GM12878 (cell line): ENCODE data around the gene MYLK3. TPM values are rescaled to one million over a fixed set of nuclear protein-coding genes. Genes with fewer than 3 reads are reported as not detected.

Source experiments
- ATAC-seq: fragments of 200-7000 bp; cut with Tn5 transposase; 3 replicates; pipeline ENCODE4 v1.9.1; 2020; ENCODE audit warnings: mild to moderate bottlenecking, moderate library complexity
- BruUV-seq: library from RNA; stranded (reverse); fragments of 400-500 nt; replicated peaks from 2 replicates; lab custom pipeline; 2021; lab: Mats Ljungman, UMichigan
- CTCF ChIA-PET: fragments of 300-600 bp; sonication (Branson Sonifier 250); formaldehyde crosslinking; extraction: SDS; loops from one replicate; lab custom pipeline; 2021; ENCODE audit warnings: inconsistent platforms; lab: Yijun Ruan, JAX
- POLR2A ChIA-PET: fragments of 350-600 bp; formaldehyde crosslinking; extraction: SDS; loops from one replicate; lab custom pipeline; 2021; ENCODE audit warnings: inconsistent platforms; lab: Charles Lee
- RAD21 ChIA-PET: fragments of 300-600 bp; sonication (Branson Sonifier 250); formaldehyde crosslinking; loops from one replicate; lab custom pipeline; 2023; ENCODE audit warnings: antibody characterized with exemption; ENCODE audit not compliant: unreplicated experiment; lab: Charles Lee
- SMC1A ChIA-PET: fragments of 300-600 bp; sonication (Branson Sonifier 250); formaldehyde crosslinking; loops from one replicate; lab custom pipeline; 2023; ENCODE audit not compliant: unreplicated experiment, uncharacterized antibody; lab: Charles Lee
- DNase-seq: peaks from one replicate; pipeline ENCODE4 v3.0.0-alpha.2; 2011; ENCODE audit warnings: low read depth, low spot score
- FAIRE-seq: peaks from 3 replicates; lab custom pipeline; 2011; peaks lifted over from hg19 to GRCh38; lab: Jason Lieb, UNC
- H2AFZ ChIP-seq: 2 replicates; pipeline ENCODE4 v1.6.0; 2011; ENCODE audit warnings: low read depth, low read length, control low read depth; ENCODE audit not compliant: control insufficient read depth
- H3K27ac ChIP-seq: 2 replicates; pipeline ENCODE4 v1.5.1; 2011; ENCODE audit warnings: control low read depth; ENCODE audit not compliant: control insufficient read depth, insufficient read depth
- H3K27me3 ChIP-seq, 2 experiments: replicated peaks in 1 of 2; 2 replicates each; pipeline versions ENCODE4 v1.6.0 to v1.6.1; 2011; ENCODE audit warnings: low read length in 1 of 2; ENCODE audit not compliant: control insufficient read depth in 2 of 2, insufficient read depth in 2 of 2
- H3K36me3 ChIP-seq, 2 experiments: 2 replicates each; pipeline ENCODE4 v1.5.1; 2011; ENCODE audit warnings: low read length in 1 of 2; ENCODE audit not compliant: control insufficient read depth in 2 of 2, insufficient read depth in 2 of 2
- H3K4me1 ChIP-seq: 2 replicates; pipeline ENCODE4 v1.6.1; 2011; ENCODE audit warnings: mild to moderate bottlenecking, low read length, moderate library complexity, mixed read lengths; ENCODE audit not compliant: control insufficient read depth, insufficient read depth
- H3K4me2 ChIP-seq: 2 replicates; pipeline ENCODE4 v1.6.0; 2011; ENCODE audit warnings: control low read depth; ENCODE audit not compliant: control insufficient read depth, insufficient read depth
- H3K4me3 ChIP-seq: fragments of 200-600 bp; sonication (generic); 2 replicates; pipeline ENCODE4 v1.5.1; 2016
- H3K79me2 ChIP-seq: 2 replicates; pipeline ENCODE4 v1.6.0; 2011; ENCODE audit warnings: low read length; ENCODE audit not compliant: control insufficient read depth, insufficient read depth
- H3K9ac ChIP-seq: 2 replicates; pipeline ENCODE4 v1.8.0; 2011; ENCODE audit warnings: low read length, control low read depth, mixed read lengths; ENCODE audit not compliant: control insufficient read depth, insufficient read depth
- H3K9me3 ChIP-seq: replicated peaks from 3 replicates; pipeline ENCODE4 v1.5.1; 2011; ENCODE audit warnings: mild to moderate bottlenecking, low read length; ENCODE audit not compliant: control insufficient read depth, insufficient read depth
- H4K20me1 ChIP-seq: 2 replicates; pipeline ENCODE4 v1.6.0; 2011; ENCODE audit not compliant: control insufficient read depth, insufficient read depth
- ASH2L ChIP-seq: fragments of 300-600, 200-600 bp; sonication (generic); IDR thresholded peaks from 2 replicates; pipeline ENCODE4 v1.6.1; 2017; ENCODE audit warnings: low read depth, mild to moderate bottlenecking, borderline replicate concordance
- BMI1 ChIP-seq: fragments of 450-650 bp; IDR thresholded peaks from 2 replicates; pipeline ENCODE4 v1.6.1; 2016; ENCODE audit warnings: mild to moderate bottlenecking, moderate library complexity, borderline replicate concordance
- CBX5 ChIP-seq: sonication (generic); IDR thresholded peaks from 2 replicates; pipeline ENCODE4 v1.6.1; 2016; ENCODE audit warnings: low read depth, moderate library complexity, mild to moderate bottlenecking, inconsistent platforms
- CREM ChIP-seq: IDR thresholded peaks from 2 replicates; pipeline ENCODE4 v1.6.1; 2014; ENCODE audit warnings: antibody characterized with exemption, low read depth
- NR2C2 ChIP-seq: IDR thresholded peaks from 2 replicates; pipeline ENCODE4 v1.6.1; 2011; ENCODE audit warnings: borderline replicate concordance, low read depth; ENCODE audit not compliant: control insufficient read depth, insufficient read length
- PAX8 ChIP-seq: fragments of 450-650 bp; IDR thresholded peaks from 2 replicates; pipeline ENCODE4 v1.6.1; 2017; ENCODE audit warnings: mild to moderate bottlenecking, moderate library complexity
- RCOR1 ChIP-seq: conservative IDR thresholded peaks from 2 replicates; pipeline ENCODE4 v1.6.1; 2012; ENCODE audit warnings: low read depth, low read length, improper control_type of control experiment
- SP1 ChIP-seq: IDR thresholded peaks from one replicate; pipeline ENCODE4 v1.6.1; 2011; ENCODE audit warnings: low read depth, low read length
- SUPT20H ChIP-seq: IDR thresholded peaks from 2 replicates; pipeline ENCODE4 v1.6.1; 2011; ENCODE audit warnings: low read depth, mild to moderate bottlenecking, low read length, moderate library complexity, borderline replicate concordance; ENCODE audit not compliant: control insufficient read depth
- SUZ12 ChIP-seq: fragments of 200-600 bp; sonication (generic); IDR thresholded peaks from one replicate; pipeline ENCODE4 v1.6.1; 2018; ENCODE audit warnings: antibody characterized with exemption, mild to moderate bottlenecking; ENCODE audit not compliant: unreplicated experiment
- WRNIP1 ChIP-seq: IDR thresholded peaks from 2 replicates; pipeline ENCODE4 v1.6.1; 2011; ENCODE audit warnings: low read depth, low read length, improper control_type of control experiment, borderline replicate concordance
- WGBS: methylation state at CpG from one replicate; pipeline ENCODE4 v1.1.6; 2016; ENCODE audit warnings: low lambda C conversion rate; ENCODE audit not compliant: insufficient replicate concordance, insufficient coverage; ENCODE audit errors: missing lambda C conversion rate; 5-methylcytosine and 5-hydroxymethylcytosine counted together
- in situ Hi-C: fragments of 300-500 bp; cut with MboI; formaldehyde crosslinking; loops from 9 replicates; pipeline ENCODE4 v1.14.3; 2018; ENCODE audit warnings: mixed read lengths
- intact Hi-C: fragments of 100-400 bp; cut with micrococcal nuclease; formaldehyde crosslinking; loops from one replicate; pipeline ENCODE4 v1.14.2; 2022; ENCODE audit not compliant: unreplicated experiment
- polyA plus RNA-seq, 11 experiments: library from polyadenylated mRNA; depleted of rRNA in 4 of 11; unstranded in 6 of 11; stranded (reverse) in 5 of 11; fragments of >200 nt; fragmentation: Nextera tagmentation in 4 of 11; fragmentation: Illumina TruSeq in 1 of 11; extraction: Ambion mirVana in 4 of 11; extraction: Trizol in 1 of 11; gene quantifications; 1 replicate in 1 of 11; 2 replicates in 10 of 11; pipeline versions ENCODE4 v1.2.1 to v1.2.3, GENCODE V29; 2011 to 2016; ENCODE audit warnings: inconsistent platforms in 2 of 11, missing spikeins in 2 of 11, low read depth in 1 of 11
- total RNA-seq, 4 experiments: library from RNA; depleted of rRNA in 3 of 4; stranded (reverse); fragments of >200 nt in 3 of 4; fragmentation: Illumina TruSeq in 1 of 4; extraction: Trizol in 1 of 4; gene quantifications; 2 replicates each; pipeline versions ENCODE4 v1.2.1 to v1.2.3, GENCODE V29; 2013 to 2021
- TF ChIP-seq, protein P1 (sequence below): fragments of 450-650 bp; formaldehyde crosslinking; IDR thresholded peaks from 2 replicates; pipeline ENCODE4 v1.4.0; 2022; ENCODE audit warnings: mild to moderate bottlenecking, moderate library complexity
- TF ChIP-seq, protein P2 (sequence below): fragments of 450-650 bp; IDR thresholded peaks from 2 replicates; pipeline ENCODE4 v1.6.1; 2017; ENCODE audit warnings: mild to moderate bottlenecking
- TF ChIP-seq, protein P3 (sequence below): fragments of 450-650 bp; IDR thresholded peaks from 2 replicates; pipeline ENCODE4 v1.6.1; 2016; ENCODE audit warnings: mild to moderate bottlenecking, moderate library complexity, borderline replicate concordance

Gene MYLK3
- total and polyA plus RNA-seq, 10 of the 15 experiments (the other 5 are each of a cell fraction or from before 2014, with no cell fraction given) = 0.02 to 0.46 (median 0.17) TPM

DNA sequence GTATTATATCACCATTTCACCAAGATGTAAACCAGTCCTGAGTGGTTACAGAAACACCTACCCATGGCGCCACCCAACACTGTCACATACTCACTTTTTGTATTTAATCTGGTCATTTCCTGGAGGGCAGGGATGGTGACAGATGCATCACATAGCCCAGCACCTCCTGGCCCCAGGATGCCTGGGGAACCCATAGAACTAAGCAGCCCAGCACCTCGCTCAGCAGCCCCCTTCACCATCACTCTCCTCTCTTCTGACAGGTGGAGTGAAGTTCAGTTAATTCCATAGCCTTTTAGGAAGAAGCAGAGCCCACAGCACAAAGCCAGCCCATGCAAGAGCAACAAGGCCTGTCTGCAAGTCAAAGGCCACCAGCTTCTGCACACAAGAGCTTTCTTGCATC lies 27.5 kb downstream of the MYLK3 start:
- ChIA-PET POLR2A (no interaction called here), SMC1A (no interaction called here), CTCF (no interaction called here), RAD21 (no interaction called here)
- FAIRE-seq (no peak), DNase-seq (no peak), ATAC-seq (no peak)
- intact Hi-C loops (no loop called here), in situ Hi-C loops (no loop called here)
- BruUV-seq = no TSS peak
- H3K4me2 ChIP-seq = no peak overlapping the region
- H2AFZ ChIP-seq = no peak overlapping the region
- no peaks in the 10 kb centered on the region for H3K36me3 ChIP-seq
- no peaks in the 10 kb centered on the region for H3K4me1 ChIP-seq
- no peaks in the 10 kb centered on the region for H3K27me3 ChIP-seq
- WGBS = 58% methylated on average over 2 of the region's 2 CpGs
- no peak overlapping the region for H3K4me3 ChIP-seq
- no peak overlapping the region for H3K27ac ChIP-seq
- peaks cover 2% of the 10 kb centered on the region; the same call in 1 of the 3 replicates for H3K9me3 ChIP-seq
- no peaks in the 10 kb centered on the region for H3K79me2 ChIP-seq
- H3K9ac ChIP-seq = no peak overlapping the region
- H4K20me1 ChIP-seq = no peaks in the 10 kb centered on the region
- TF ChIP-seq SUZ12 (no peak), NR2C2 (no peak), SUPT20H (no peak), PAX8 (no peak), WRNIP1 (no peak), RCOR1 (no peak), ASH2L (no peak), CREM (no peak), SP1 (no peak), BMI1 (no peak), CBX5 (no peak)
- TF ChIP-seq, protein P1, sequence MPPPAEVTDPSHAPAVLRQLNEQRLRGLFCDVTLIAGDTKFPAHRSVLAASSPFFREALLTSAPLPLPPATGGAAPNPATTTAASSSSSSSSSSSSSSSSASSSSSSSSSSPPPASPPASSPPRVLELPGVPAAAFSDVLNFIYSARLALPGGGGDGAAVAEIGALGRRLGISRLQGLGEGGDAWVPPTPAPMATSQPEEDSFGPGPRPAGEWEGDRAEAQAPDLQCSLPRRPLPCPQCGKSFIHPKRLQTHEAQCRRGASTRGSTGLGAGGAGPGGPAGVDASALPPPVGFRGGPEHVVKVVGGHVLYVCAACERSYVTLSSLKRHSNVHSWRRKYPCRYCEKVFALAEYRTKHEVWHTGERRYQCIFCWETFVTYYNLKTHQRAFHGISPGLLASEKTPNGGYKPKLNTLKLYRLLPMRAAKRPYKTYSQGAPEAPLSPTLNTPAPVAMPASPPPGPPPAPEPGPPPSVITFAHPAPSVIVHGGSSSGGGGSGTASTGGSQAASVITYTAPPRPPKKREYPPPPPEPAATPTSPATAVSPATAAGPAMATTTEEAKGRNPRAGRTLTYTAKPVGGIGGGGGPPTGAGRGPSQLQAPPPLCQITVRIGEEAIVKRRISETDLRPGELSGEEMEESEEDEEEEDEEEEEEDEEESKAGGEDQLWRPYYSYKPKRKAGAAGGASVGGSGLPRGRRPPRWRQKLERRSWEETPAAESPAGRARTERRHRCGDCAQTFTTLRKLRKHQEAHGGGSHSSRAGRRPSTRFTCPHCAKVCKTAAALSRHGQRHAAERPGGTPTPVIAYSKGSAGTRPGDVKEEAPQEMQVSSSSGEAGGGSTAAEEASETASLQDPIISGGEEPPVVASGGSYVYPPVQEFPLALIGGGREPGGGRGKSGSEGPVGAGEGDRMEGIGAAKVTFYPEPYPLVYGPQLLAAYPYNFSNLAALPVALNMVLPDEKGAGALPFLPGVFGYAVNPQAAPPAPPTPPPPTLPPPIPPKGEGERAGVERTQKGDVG (CRISPR knock-in tag) = no peak
- TF ChIP-seq, protein P2, sequence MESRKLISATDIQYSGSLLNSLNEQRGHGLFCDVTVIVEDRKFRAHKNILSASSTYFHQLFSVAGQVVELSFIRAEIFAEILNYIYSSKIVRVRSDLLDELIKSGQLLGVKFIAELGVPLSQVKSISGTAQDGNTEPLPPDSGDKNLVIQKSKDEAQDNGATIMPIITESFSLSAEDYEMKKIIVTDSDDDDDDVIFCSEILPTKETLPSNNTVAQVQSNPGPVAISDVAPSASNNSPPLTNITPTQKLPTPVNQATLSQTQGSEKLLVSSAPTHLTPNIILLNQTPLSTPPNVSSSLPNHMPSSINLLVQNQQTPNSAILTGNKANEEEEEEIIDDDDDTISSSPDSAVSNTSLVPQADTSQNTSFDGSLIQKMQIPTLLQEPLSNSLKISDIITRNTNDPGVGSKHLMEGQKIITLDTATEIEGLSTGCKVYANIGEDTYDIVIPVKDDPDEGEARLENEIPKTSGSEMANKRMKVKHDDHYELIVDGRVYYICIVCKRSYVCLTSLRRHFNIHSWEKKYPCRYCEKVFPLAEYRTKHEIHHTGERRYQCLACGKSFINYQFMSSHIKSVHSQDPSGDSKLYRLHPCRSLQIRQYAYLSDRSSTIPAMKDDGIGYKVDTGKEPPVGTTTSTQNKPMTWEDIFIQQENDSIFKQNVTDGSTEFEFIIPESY = no peak
- TF ChIP-seq, protein P3, sequence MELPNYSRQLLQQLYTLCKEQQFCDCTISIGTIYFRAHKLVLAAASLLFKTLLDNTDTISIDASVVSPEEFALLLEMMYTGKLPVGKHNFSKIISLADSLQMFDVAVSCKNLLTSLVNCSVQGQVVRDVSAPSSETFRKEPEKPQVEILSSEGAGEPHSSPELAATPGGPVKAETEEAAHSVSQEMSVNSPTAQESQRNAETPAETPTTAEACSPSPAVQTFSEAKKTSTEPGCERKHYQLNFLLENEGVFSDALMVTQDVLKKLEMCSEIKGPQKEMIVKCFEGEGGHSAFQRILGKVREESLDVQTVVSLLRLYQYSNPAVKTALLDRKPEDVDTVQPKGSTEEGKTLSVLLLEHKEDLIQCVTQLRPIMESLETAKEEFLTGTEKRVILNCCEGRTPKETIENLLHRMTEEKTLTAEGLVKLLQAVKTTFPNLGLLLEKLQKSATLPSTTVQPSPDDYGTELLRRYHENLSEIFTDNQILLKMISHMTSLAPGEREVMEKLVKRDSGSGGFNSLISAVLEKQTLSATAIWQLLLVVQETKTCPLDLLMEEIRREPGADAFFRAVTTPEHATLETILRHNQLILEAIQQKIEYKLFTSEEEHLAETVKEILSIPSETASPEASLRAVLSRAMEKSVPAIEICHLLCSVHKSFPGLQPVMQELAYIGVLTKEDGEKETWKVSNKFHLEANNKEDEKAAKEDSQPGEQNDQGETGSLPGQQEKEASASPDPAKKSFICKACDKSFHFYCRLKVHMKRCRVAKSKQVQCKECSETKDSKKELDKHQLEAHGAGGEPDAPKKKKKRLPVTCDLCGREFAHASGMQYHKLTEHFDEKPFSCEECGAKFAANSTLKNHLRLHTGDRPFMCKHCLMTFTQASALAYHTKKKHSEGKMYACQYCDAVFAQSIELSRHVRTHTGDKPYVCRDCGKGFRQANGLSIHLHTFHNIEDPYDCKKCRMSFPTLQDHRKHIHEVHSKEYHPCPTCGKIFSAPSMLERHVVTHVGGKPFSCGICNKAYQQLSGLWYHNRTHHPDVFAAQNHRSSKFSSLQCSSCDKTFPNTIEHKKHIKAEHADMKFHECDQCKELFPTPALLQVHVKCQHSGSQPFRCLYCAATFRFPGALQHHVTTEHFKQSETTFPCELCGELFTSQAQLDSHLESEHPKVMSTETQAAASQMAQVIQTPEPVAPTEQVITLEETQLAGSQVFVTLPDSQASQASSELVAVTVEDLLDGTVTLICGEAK = no peak
